Stimulated activated CD8-positive, alpha-beta memory T cell treated with anti-CD3 and anti-CD28 coated beads, Interleukin-15, amount 100 ng/mL, for 24 hours (primary cell): ENCODE measurements around the gene DNAH8.
"Not testable (repeated sequence)": the region's sequence is repeated elsewhere in the genome, so short reads cannot be mapped to it uniquely, and the experiment has no call there.

Source experiments
- DNase-seq: peaks from one replicate; pipeline ENCODE4 v3.0.0-alpha.2; 2020; ENCODE audit warnings: low read depth

The DNAH8 gene

DNA sequence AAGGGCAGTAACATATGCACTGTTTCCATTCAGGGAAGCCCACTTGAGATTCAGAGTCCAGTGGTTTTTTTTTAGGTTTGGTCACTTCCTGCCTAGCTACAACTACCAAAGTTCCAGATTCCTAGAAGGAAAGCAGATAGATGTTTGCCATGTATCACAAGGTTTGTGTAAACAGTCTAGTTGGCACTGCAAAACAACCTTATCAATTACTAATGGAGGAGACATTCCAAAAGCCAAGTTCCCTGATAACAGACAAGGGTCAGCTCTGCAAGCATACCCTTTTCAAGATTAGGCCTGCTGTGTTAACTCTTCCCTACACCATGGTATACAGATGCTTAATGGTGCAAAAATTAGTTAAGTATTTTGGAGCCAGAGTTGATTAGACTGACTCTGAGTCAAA, 192.2 kb downstream of the DNAH8 start:
- no peak for DNase-seq

DNA sequence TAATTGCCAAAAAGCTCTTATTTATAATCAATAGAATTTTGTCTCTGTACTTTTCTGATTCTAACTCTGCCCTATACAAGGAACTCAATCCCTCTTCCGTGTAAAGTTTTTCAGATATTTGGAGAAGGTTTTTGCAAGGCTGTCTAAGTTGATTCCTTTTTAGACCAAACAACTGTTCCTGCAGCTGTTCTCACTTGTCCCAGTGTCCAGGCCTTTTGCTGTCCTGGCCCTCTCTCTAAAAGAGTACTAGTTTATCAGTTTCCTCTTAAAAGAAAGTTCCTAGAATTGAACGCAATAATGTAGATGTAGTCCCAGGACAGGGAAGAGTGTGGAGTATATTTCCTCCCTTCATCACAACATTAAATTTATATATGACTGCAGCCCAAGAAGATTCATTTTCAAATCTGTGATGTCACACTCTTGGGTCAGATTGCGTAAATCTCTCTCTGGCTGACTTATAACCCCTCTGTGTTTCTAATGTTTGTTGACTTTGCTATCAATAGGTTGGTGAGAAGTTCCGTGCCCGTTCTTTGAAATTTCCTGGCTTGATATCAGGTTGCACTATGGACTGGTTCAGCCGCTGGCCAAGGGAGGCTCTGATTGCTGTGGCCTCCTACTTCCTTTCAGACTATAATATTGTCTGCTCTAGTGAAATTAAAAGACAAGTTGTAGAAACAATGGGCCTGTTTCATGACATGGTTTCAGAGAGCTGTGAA, 194.1 kb downstream of the DNAH8 start:
- DNase-seq, result no peak

DNA sequence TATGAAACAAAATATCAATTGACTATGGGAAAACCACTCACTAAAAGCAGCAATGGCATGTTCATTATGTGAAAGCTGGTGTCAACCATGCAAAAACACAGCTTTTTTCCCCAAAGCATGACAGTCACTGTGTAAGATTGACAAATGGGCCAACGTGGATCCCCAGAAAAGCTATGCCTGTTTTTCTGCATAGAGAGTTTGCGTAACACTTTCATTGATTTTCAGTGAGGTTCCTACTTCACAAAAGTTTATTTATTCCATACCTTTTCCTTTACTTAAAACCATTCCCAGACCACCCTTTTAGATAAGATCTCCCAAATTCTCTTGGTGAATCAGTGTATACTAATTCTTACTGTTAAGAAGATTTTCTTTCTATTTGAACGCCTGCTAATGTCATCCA, 195.1 kb downstream of the DNAH8 start:
- DNase-seq, result no peak

DNA sequence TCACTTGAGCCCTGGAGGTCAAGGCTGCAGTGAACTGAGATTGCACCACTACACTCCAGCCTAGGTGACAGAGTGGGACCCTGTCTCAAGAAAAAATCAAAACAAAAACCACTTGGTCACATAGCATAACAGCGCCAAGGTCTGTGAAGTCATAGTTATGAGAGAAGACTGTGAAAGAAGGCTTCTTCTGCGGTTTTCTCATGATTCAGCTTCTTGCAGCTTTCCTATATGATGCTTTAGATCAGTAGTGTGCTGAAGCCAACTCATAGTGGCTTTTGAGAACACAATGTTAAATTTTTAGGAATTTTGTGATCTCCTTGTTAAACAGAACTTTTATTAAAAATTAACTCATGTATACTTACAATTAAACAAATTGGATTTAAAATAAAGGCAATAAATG, 197.3 kb downstream of the DNAH8 start:
- DNase-seq, result no peak

DNA sequence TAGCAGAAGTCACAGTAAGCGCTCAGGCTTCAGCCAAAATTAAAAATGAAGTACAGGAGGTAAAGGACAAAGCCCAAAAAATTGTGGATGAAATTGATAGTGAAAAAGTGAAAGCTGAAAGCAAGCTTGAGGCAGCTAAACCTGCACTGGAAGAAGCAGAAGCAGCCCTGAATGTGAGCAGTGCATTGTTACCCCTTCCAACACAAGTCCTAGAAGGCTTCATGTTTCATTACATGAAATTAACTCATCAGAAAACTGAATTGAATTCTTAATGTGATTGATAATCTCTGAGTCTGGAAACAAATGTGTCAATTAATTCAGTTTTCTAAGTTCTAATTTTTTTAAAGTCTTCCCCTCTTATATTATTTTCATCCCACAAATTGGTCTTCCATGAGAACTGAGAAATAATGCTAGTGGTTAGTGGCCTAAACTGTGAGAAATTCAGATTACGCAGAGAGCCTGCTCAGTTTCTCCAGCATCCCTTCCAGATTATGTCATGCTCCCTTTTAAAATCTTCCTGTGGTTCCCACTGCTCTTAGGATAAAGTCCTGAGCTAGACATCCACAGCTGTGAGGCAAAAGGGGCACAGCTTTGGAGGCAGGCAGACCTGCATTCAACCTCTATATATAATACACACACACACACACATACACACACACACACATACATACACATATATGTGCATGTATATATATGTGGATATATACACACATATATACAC, 200.3 kb downstream of the DNAH8 start:
- DNase-seq, result no peak

DNA sequence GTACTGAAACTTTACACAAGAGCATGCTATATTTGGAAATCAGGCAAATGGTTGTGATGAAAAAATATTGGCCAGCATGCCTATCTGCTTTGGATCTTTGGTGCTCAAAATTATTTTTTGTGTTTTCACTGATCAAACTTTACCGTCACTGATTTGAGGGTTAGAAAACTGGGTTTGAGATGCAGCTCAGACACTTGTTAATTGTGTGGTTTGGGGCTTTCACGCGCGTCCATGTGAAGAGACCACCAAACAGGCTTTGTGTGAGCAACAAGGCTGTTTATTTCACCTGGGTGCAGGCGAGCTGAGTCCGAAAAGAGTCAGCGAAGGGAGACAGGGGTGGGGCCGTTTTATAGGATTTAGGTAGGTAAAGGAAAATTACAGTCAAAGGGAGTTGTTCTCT, 206.4 kb downstream of the DNAH8 start:
- not testable (repeated sequence) for DNase-seq

DNA sequence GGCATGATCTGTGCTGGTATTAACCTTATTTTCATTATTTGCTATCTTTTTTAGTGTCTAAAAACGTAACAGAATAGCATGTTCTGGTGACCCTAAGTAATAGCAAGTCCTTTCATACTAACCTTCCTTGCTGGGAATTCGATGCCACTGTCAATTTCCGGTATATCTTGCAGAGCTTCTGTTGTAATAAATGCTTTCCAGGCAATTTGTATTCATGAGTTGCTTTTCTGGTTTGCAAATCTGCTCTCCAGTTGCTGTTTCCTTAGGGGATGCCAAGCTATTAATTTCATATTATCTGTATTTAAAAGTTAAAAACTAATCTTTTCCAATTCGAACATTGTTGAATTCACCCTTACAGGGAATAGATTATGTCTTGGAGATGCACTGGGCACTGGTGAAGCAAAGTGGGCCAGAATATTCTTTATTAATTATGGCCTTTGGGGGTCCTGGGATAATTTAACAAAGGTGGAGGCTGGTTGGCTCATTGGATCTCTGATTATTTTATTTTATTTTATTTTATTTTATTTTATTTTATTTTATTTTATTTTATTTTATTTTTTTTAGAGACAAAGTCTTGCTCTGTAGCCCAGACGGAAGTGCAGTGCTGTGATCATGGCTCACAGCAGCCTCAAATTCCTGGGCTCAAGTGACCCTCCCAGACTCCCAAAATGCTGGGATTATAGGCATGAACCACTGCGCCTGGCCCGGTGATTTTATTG, 209.8 kb downstream of the DNAH8 start:
- no peak for DNase-seq

DNA sequence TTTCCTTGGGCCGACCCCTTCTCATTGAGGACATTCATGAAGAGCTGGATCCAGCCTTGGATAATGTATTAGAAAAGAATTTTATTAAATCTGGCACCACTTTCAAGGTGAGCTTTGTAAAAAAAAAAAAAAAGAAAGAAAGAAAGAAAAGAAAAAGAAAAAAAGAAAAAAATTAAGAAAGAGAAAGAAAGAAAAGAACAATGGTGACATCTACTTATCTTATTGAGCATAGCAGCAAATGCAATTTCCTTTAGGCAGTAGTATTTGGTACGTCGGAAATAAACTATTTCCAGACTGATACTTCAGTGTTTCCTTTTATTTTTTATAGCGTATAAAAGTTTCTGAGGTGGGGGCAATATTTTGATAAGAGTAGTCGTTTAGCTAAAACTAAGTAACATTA, 214.4 kb downstream of the DNAH8 start:
- DNase-seq, result no peak

DNA sequence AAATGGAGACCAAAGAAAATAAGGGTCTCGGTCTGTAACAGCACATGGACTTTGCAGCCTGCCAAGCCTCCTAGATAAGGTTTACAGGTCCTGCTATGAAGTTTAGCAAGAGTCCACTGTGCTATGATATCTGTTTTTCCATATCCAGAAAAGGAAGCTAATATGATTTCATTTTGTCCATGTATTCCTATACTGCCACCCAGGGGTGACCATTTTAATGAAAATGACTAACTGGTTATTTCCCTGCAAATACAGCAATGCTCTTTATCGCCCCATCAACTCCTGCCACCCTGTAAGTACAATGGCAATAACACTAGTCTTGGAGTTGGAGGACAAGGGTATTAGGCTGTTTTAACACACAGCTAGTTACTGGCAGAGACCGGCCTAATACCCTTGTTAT, 218.3 kb downstream of the DNAH8 start:
- no peak for DNase-seq

DNA sequence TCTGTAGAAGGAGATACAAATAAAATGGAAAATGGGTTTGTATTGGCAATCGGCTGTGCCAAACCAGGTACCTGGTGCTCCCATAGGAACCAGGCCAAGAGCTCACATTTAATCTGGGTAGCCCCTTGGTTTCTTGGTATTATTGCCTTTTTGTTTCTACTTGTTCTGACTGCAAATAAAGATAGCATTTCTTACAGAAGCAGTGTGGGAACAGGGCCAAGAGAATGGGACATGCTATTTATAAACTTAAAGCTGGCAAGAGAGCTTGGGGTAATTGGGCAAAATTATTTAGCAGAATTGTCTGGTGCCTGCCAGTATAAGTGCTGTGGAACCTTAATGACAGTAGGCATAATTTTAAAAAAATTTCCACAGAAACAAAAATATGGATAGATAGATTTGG, 219.9 kb downstream of the DNAH8 start:
- DNase-seq, result no peak

DNA sequence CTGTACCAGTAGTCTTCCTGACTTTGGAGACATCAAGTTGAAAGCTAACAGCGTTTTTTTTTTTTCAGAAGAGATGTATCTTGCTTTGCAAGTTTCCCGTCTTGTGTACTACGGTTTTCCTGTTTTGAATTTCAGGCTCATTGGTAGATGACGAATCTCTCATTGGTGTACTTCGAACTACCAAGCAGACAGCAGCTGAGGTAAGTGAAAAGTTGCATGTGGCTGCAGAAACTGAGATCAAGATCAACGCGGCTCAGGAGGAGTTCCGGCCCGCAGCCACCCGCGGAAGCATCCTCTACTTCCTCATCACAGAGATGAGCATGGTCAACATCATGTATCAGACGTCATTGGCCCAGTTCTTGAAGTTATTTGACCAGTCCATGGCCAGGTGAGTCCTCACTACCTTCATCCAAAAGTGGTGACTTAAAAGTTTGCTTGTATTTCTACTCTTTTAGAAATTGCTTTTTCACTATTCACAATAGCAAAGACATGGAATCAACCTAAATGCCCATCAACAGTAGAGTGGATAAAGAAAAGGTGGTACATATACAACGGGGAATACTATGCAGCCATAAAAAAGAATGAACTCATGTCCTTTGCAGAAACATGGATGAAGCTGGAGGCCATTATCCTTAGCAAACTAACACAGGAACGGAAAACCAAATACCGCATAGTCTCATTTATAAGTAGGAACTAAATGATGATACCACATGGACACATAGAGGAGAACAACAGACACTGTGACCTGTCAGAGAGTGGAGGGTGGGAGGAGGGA, 222.9 kb downstream of the DNAH8 start:
- no peak for DNase-seq

DNA sequence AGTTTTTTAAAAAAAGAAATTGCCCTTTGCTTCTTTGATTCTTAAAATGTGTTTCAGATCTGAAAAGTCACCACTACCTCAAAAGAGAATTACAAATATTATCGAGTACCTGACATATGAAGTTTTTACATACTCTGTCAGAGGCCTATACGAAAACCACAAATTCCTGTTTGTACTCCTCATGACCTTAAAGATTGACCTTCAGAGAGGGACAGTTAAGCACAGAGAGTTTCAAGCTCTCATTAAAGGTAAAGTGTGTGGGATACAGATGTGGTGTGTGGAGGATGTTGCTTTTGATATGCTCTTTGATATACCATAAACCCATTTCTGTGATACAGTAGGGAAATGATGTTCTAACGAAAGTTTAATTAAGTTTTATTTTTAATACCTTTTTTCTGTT, 223.6 kb downstream of the DNAH8 start:
- DNase-seq, result no peak

DNA sequence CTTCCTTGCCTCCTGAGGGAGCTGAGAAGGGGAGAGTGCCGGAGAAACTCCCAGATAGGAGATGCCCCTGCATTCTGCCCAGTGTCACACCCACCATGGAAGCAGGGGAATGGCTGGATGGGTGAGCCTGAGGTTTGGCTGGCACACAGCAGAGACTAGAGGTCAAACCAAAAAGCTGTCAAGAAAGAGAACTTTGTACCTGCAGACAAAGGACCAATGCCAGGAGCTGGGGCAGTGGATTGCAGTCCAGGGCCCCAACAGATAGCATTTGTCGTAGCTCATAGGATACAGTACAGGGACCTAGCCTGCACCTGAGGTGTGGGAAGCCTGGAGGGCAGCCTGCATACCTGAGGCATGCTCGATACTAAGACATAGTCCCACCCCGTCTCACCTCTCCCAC, 227.3 kb downstream of the DNAH8 start:
- no peak for DNase-seq

DNA sequence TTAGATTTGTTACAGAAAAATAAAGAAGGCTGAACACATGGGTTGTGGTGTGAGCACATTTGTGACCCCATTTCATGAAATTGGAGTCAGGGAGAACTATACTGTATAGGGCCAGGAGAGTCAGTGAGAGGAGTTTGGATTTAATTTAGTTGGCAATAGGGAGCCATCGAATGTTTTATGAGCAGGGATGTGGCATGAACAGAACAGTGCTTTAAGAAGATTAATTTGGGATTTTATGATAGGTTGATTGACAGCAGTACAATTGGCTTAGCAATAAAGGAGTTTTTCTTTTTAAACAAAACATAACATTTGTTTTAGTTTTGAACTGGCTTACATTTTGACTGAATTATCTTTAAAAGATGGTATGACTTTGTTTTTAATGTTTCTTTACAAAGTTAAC, 227.9 kb downstream of the DNAH8 start:
- no peak for DNase-seq

DNA sequence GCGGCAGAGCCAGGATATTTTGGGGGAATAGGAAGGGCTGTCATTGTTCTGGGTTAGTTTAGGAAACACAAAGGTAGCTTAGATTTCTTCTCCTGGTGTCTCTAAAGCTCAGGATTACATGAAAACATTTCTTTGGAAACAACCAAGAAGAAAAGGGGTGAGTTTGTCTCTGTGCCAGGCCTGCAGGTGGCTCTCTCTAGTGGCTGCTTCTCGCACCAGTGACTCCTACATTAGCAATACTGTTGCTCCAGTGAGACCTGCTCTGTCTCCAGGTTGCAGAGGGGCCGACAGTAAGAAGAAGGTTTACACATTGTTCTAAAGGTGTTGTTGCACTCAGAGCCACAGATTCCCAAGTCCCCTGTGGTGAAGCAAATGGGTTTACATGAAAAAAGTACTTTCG, 228.9 kb downstream of the DNAH8 start:
- DNase-seq, result no peak

DNA sequence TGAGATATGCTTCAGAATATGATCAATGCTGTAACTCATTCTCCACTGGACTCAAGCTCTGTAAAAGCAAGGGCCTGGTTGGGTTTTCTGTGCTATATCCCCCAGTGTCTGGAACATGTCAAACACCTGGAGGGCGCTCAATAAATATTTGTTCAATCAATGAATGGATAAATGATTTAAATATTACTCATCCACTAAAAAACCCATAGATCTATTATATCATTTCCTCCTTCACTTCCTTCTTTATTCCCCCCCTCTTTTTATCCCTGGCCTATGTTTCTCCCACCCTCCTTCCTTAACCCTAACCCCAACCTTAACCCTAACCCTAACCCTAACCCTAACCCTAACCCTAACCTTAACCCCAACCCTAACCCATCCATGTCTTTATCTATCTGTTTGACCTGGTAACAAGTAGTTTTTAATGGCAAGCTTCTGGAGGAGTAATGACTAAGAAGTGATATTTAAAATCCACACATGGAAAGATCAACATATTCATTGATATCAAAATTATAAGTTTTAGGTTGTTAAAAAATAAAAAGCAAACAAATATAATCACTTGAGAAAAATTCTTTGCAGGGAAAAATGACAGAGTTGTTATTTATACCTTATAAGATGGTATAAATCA, 229.7 kb downstream of the DNAH8 start:
- no peak for DNase-seq

DNA sequence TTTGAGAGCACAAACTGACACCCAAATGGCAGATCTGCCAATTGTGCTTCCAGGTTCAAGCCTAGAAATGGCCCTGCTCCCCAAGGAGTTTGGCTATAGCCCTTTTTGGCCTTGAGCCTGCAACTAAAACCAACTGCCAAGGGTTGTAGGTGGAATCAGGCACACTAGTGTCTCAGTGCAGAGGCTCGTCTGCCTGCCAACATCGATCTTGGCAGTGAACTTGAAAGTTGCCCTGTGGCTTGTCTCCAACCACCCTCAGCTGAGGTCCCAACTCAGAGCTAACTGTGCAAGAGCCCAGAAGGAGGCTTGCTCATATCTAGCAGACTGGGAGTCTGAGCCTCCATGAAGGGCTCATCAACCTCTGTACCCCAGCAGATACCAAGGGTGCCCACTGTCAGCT, 240.8 kb downstream of the DNAH8 start:
- DNase-seq, result no peak

DNA sequence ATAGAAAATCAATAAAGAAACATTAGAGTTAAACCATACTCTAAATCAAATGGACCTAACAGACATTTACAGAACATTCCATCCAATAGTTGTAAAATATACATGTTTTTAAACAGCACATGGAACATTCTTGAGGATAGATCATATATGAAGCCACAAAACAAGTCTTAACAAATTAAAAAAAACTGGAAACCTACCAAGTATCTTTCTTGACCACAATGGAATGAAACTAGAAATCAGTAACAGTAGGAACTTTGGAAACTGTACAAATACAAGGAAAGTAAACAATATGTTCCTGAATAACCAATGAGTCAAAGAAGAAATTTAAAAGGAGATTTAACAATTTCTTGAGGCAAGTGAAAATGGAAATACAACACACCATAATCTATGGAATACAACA, 242.3 kb downstream of the DNAH8 start:
- no peak for DNase-seq

DNA sequence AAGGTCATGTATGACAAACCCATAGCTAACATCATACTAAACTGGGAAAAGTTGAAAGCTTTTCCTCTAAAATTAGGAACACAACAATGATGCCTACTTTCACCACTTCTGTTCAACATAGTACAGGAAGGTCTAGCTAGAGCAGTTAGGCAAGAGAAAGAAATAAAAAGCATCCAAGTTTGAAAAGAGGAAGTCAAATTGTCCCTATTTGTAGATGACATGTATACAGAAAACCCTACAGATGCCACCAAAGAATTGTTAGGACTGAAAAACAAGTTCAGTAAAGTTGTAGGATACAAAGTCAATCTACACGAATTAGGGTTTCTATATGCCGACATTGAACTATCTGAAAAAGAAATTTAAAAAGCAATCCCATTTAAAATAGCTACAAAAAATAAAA, 244.0 kb downstream of the DNAH8 start:
- DNase-seq, result no peak

DNA sequence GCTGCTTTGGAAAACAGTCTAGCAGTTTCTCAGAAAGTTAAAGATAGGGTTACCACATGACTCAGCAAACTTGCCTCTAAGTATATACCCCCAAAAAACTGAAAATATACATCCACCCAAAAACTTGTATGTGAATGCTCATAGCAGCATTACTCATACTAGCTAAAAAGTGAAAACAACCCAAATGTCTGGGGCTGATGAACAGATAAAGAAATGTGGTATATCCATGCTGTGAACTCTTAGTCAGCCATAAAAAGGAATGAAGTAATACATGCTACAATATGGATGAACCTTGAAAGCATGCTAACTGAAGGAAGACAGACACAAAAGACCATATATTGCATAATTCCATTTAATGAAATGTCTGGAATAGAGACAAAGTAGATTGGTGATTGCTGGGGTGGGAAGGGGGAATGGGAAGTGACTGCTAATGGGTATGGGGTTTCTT, 253.6 kb downstream of the DNAH8 start:
- DNase-seq, result no peak

DNA sequence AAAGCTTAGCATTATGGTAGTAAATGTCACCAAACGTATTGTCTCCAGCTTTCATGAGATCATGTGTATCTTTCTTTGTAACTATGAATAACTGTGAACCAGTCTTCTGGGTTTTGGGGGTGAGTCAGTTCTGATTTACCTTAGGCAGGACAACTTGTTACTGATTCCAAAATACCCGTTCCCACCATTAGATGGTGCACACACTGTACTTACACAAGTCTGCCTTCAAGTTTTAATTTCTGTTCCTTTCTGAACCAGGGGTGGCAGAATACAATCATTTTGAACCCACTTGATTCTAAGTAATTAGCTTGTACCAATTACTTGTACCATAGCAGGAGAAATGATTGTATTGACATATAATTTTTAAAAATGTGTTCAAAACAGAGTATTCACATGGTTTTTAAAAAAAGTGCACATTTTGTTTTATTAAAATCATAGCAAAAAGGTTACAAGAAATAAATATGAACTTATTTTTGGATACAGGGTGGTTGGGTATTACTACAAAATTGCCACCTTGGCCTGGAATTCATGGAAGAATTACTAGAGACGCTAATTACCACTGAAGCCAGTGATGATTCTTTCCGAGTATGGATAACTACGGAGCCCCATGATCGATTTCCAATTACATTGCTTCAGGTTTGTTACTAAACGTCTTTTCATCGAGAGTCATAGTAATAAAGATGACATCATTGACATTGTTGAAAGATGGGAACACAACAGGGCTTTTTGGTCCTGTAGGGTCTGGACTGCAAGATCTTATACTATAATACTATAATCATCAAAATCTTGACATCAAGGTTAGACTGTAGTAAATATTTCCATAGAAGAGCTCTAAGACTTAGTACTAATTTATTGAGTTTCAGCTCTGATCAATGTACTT, 258.3 kb downstream of the DNAH8 start:
- no peak for DNase-seq
